Activated T-cell treated with anti-CD3 and anti-CD28 coated beads, Interleukin-2, amount 50 U/mL, for 48 hours (primary cell): ENCODE data around the gene C16orf96.

Source experiments
- DNase-seq, 2 experiments: peaks; one replicate each; pipeline ENCODE4 v3.0.0-alpha.2; 2020

C16orf96 gene

DNA sequence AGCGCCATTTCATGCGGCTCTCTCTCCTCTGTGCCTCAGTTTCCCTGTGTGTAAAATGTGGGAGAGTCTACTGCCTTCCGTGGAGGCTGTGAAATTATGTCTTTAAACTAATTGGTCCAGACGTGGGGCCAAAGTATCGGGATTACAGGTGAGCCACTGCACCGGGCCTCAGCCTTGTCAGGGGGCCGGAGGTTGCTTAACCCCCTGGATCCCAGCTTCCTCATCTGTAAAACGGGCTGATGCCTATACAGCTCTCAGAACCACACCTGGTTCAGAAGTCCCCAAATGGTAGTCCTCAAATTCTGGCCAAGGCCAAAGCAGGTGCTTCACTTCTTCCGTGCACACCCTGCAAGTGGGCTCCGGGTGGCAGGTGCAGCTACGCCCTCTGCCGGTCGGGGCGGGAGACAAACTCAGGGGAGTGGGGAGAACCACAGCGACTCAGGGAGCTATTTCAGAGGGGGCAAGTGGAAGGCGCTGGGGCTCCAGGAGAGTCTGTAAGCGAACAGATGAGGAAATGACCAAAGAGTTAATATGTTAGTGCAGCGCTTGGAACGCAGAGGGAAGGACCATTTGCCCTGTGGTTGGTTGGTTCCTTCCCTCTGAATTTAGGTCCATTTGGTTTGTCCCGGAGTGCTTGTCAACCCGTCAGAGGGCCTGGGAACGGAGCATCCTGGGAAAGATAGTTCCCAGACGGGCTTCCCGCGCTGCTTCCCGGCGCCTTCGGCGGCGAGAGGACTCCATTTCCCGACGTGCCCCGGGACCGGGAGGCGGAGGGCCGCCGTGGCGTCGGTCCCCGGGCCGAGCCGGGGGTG is 68.1 kb downstream of the C16orf96 start, which contains the start of gene MGRN1:
Gene MGRN1 (plus strand): TSS at position 812 of the 812 bp plus-strand sequence. CDS start 135 bp downstream, outside the sequence.
- peak; percentile 94 to 95 for DNase-seq

GRCh38 chr16:4624827-4625559 is 68.9 kb downstream of the C16orf96 start:
- DNase-seq = peak; percentile 88

DNA sequence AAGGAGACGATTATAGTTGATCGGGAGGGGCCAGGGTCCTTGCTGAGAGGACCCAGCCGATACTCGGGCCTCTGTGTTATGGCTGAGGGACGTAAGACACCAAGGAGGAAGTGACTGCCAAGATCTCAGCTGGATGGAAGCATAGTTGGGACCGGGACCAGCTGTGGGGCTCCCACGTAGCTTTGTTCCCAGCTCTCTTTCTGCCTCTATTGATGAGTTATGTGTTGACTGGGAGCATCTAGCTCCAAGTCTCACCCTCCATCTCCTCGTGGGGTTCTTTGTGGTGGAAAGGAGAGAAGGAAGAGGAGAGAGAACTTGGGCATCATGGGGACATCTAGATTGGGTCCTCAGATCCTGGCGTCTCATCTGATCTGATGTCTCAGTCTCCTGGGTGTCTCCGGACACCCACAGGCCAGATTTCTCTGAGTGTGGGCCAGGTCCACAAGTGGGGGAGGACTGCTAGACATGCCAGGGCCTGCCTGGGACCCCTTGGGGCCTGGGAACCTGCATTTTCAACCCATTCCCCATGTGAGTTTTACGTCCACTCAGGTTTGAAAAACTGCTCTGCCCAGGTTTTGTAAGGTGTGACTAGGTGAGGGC is 69.5 kb downstream of the C16orf96 start:
- DNase-seq = no peak

GRCh38 chr16:4626396-4626795 is 70.3 kb downstream of the C16orf96 start:
- DNase-seq = no peak

DNA sequence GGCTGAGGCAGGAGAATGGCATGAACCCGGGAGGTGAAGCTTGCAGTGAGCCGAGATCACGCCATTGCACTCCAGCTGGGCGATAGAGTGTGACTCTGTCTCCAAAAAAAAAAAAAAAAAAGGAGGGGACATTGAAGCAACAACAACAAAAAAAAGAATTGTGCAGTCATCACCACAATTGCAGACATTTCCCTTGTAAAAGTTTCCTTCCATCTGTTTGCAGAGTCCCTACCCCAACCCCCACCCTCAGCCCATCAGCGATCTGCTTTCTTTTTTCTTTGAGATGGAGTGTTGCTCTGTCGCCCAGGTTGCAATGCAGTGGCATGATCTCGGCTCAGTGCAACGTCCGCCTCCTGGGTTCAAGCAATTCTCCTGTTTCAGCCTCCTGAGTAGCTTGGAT is 72.1 kb downstream of the C16orf96 start:
- DNase-seq = no peak

GRCh38 chr16:4631444-4631843 is 75.3 kb downstream of the C16orf96 start:
- no peak for DNase-seq

- DNase-seq = no peak
Observed at GRCh38 chr16:4633910-4634635, 77.9 kb downstream of the C16orf96 start.

DNA sequence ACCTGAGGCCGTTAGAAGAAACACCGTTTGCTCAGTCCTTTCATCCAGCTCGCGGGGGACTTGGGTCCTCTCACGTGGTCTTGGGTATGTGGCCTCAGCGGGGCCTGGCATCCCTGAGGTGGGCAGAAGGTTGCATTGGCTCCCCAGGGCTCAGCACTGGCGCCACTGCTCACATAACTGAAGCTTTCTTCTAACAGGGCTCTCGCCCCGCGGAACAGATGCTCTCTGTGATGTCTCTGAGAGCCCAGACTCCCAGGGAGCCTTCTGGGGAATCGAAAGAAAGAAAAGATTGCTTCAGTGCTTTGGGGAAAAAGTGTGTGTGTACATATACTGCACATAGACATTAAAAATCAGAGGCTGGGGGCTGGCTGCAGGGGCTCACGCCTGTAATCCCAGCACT is 78.6 kb downstream of the C16orf96 start:
- DNase-seq = no peak

DNA sequence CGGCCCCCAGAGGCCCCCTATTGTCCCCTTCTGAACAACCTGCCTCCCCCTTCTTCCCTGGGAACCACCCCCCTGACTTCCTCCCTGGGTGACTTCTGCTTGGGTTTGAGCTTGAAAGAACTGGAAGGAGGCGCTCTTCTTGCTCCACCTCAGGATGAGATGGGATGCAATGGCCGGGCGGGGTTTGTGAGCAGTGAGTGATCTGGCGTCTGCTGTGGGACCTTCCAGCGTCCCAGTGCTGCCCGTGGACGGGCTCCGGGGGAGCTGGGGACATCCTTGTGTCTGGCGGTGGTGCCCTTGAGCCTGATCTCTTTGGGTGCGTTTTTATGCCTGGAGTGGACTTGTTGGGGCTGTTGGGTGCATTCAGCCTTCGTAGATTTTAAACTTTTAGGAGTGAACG is 80.1 kb downstream of the C16orf96 start:
- DNase-seq = no peak

DNA sequence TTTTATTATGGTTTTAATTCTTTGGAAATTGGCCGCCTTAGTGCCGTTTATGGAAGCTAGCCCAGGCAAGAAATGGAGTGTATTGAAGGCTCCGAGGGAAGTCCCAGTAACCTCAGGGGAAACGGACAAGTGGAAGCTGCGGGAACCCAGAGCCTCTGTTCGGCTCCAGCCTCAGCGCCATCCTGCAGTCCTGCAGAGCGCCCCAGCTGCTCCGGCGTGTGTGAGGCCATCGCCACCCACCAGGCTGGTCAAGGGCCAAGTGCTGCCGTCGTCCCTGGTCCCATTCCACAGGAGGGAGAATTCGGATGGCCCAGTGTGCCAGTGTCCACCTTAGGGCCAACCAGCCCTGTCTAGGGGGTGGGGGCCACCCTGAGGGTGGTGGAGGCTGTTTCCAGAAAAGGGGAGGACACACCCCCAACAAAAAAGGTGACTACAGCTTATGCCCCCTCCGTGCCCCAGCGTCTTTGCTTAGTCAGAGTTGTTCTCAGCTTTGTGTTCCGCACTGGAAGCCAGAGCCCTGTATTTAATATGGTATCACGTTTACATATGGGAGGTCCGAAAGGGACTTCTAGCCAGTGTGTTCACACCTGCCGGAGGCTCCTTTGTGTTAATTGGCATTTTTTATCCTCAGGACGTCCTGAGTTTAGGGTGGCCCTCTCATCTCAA is 81.5 kb downstream of the C16orf96 start:
- DNase-seq = no peak

DNA sequence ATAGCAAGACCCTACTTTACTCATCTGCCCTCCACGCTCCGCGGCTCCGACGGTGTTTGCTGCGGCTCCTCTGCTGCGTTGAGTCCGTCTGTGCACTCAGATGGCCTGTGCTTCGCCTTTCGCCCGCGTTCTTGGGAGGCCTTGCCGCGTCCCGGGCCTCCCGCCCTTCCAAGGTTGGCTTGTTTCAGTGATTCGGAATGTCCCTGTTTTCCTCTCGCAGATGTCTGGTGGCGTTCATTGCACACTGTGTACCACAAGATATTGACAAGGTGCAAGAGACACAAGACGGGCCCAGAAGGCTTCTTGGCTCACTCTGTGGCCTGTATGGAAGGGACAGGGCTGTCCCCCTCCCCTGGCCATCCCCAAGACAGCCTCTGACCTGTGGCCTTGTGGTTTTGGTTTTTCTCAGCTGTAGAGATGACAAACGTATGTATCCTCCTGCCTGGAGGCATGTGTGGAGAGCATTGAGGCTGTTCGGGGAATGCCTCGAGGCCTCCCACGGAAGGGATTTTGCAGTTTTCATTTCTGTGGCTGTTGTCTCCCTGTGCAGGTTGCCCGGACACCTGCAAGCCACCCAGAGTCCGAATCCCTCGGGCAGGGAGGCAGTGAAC is 83.9 kb downstream of the C16orf96 start:
- DNase-seq = no peak

DNA sequence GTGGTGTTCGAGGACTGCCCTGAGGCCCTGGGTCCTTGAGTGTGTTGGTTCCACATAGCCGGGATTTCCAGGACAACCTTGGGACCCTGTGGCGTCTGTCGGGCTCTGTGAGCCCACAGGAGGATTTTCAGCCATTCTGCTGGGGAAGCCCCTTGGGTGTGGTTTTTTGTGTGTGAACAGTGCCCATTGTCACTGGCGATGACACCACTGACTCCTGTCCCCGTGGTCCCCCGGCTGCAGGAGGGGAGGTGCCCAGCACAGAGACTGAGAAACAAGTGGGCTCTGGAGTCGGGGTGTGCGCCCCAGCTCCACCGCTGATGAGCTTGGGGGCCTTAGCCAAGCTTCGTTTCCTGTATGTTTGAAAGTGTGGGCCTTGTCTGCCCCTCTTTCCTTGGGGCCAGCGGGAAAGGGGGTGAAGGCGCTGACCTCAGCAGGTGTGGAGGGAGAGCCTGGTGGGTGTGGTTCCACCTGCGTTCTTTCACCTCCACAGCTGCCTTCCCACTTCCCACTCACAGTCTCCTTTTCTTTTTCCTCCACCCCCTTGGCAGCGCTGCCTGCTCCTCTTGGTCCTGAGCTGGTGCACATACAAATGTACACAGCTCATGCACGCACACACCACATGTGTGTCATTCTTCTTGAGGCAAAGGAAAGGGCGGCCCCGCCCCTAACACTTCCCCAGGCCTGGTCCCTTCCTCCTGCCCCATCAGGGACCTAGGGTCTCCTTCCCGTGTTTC is 84.6 kb downstream of the C16orf96 start:
- DNase-seq = no peak

GRCh38 chr16:4641306-4641687 is 85.2 kb downstream of the C16orf96 start:
- no peak for DNase-seq

- no peak for DNase-seq
Observed at GRCh38 chr16:4641895-4642294, 85.8 kb downstream of the C16orf96 start.

DNA sequence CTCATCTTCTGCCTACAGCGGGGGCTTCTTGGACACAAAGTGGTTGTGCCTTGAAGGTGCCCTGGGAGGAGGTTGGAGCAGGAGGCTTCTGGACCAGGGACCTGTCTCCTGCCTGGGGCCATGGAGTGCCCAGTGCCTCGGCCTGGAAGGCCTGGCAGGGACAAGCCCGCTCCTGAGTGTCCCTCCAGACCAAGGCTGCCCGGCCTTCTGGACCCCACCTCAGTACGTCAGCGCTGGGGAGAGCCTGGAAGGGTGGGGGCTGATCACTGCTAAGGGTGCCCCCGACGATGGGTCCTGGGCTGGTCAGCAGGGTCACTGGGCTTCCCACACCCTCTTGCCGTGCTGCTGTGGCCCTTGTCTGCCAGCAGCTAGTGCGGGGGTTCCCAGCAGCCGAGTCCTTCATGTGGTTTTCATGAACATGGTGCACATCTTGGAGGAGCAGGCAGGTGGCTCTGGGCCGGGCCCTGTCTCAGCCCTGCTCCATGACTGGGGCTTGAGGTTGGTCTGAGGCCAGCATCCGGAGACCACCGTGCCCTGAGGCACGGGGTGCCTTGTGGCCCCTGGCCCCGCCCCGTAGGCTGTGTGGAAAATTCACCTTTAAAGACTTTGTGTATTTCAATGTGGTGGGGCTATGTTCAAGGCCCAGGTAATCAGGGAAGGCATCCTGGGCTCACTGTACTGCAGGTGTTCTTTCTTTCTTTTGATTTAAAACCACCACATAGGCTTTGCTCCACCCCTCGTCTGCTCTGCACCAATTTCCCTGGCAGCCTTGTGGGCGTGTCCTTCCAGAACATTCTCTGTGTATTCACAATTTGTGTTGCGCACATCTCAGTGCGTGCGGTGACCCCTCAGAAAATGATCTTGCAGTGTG is 90.9 kb downstream of the C16orf96 start:
- no peak for DNase-seq

DNA sequence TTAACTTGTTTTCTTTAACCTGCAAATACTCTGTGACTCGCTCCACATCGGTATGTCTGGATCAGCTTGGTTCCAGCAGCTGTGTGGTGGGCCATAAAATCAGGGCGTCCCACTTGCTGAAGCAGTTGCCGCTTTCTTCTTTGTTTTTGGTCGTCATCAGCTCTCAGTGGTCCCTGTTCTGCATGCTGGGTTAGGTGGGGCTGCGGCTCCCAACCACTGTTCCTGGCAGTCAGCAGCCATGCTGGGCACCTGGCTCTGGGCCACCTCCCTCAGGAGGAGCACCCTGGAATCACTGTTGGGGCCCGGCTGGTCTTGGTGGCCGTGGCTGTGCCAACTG is 91.5 kb downstream of the C16orf96 start:
- DNase-seq = no peak

GRCh38 chr16:4648917-4649316 is 92.8 kb downstream of the C16orf96 start:
- DNase-seq = peak; percentile 38 to 41

DNA sequence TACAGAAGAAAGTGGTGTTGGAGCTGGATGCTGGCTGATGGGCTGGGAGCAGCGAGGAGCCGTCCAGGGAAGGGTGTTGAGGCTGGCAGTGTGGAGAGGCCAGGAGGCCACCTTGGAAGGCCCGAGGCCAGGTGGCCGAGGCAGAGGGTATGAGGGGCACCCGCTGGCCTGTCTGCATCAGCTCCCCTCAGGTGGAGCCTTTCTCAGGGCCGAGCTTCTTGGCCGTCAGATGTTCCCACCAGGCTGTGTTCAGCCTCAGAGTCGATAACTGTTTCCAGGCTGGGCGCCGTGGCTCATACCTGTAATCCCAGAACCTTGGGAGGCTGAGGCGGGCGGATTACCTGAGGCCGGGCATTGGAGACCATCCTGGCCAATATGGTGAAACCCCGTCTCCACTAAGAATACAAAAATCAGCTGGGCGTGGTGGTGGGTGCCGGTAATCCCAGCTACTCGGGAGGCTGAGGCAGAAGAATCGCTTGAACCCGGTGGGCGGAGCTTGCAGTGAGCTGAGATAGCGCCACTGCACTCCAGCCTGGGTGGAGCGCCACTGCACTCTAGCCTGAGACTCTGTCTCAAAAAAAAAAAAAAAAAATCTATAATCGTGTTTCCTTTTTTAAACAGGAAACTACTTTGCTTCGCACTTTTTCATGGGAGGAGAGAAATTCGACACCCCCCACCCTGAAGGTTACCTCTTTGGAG is 93.8 kb downstream of the C16orf96 start:
- DNase-seq = no peak
